GM12892 (cell line): ENCODE measurements around the gene VMP1.

Experiments
- DNase-seq: peaks from one replicate; pipeline ENCODE4 v3.0.0; 2011; ENCODE audit not compliant: insufficient read length
- FAIRE-seq: peaks from 2 replicates; lab custom pipeline; 2011; peaks lifted over from hg19 to GRCh38; lab: Jason Lieb, UNC
- POLR2A ChIP-seq: IDR thresholded peaks from 2 replicates; pipeline ENCODE4 v1.6.1; 2011; ENCODE audit warnings: low read depth, low read length, control low read depth
- POLR2AphosphoS5 ChIP-seq: IDR thresholded peaks from 2 replicates; pipeline ENCODE4 v1.6.1; 2011; ENCODE audit warnings: low read depth, low read length, control low read depth
- TAF1 ChIP-seq: IDR thresholded peaks from 2 replicates; pipeline ENCODE4 v1.6.1; 2011; ENCODE audit warnings: low read depth, mild to moderate bottlenecking, control low read depth, low read length, borderline replicate concordance

The VMP1 gene

DNA sequence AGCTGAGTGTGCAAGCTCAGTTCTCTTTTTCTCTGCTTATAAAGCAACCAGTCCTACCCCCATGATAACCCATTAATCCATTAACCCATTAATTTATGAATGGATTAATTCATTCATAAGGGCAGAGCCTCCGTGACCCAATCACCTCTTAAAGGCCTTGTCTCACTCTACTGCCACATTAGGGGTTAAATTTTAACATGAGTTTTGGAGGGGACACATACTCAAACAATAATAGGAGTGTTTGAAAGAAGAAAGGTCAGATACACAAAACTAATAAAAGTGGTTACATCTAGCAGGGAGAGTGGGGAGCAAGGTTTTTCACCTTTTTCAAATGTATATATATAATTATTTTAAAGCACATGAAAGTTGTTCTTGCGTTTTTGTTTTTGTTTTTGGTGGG lies 6.8 kb downstream of the VMP1 start:
- TF ChIP-seq TAF1: no peak
- TF ChIP-seq POLR2AphosphoS5: no peak
- TF ChIP-seq POLR2A: no peak
- DNase-seq (no peak), FAIRE-seq (no peak)

DNA sequence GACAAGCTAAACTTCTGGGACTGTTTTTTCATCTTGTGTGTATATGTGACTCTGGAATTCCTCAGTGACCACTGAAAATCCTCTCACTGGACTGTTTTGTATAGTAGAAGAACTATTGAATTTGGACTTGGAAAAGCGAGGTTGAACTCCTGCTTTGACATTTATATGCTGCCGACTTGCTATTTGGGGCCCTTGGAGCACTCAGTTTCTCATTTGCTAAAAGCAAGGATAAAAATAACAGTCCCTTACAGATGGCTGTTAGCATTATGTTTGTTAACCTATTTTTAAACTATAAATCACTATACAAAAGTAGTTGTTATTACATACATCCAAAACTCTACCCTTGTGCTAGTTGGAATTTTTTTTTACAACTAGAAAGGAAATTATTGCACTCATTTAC lies 9.0 kb downstream of the VMP1 start:
- DNase-seq (no peak), FAIRE-seq (no peak)
- TF ChIP-seq POLR2AphosphoS5 (no peak), POLR2A (no peak), TAF1 (no peak)

DNA sequence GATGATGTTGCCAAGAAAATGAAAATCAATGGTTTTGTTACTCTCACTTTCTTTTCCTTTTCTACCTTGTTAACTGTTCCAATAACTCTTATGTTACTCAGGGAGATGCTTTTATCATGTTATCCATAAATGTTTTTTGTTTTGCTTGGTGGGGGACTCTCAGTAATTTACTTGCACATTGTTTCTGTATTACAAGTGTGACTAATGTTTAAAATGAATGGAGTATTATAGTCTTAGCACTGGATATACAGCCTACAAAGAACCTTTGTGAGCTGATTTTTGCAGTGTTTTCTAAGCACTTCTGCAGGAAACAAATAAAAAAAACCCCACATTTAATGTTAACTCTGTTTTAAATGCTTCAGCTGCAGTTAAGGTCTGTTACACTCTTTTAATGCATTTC lies 12.1 kb downstream of the VMP1 start:
- TF ChIP-seq TAF1: no peak
- TF ChIP-seq POLR2AphosphoS5: no peak
- no peak for TF ChIP-seq POLR2A
- no peak for FAIRE-seq
- DNase-seq: no peak

GRCh38 chr17:59722623-59723022 lies 15.2 kb downstream of the VMP1 start:
- DNase-seq (no peak), FAIRE-seq (no peak)
- no peak for TF ChIP-seq POLR2A
- TF ChIP-seq TAF1: no peak
- TF ChIP-seq POLR2AphosphoS5: no peak

GRCh38 chr17:59723041-59723440 lies 15.6 kb downstream of the VMP1 start:
- no peak for DNase-seq
- no peak for TF ChIP-seq POLR2A
- no peak for TF ChIP-seq TAF1
- no peak for TF ChIP-seq POLR2AphosphoS5
- FAIRE-seq: no peak

DNA sequence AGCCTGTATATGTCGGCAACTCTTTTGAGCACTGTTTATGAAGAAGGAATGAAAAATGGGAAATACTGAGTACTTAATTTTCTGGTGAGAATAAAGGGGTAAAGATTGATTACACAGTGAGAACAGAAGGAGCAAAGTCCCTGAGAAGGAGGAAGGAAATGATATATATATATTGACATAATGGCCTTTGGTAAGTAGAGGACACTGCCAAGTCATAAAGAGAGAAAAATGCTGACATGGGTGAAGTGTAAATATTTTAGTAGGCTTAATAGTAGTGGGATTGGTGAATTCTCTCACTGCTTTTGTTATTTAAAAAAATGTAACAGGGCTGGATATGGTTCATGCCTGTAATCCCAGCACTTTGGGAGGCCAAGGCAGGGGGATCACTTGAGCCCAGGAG lies 16.2 kb downstream of the VMP1 start:
- no peak for TF ChIP-seq POLR2AphosphoS5
- no peak for TF ChIP-seq POLR2A
- no peak for TF ChIP-seq TAF1
- FAIRE-seq: no peak
- no peak for DNase-seq

- TF ChIP-seq POLR2AphosphoS5 (no peak), TAF1 (no peak), POLR2A (no peak)
- DNase-seq (no peak), FAIRE-seq (no peak)
Measured at GRCh38 chr17:59725691-59726090, 18.2 kb downstream of the VMP1 start.

- FAIRE-seq (no peak), DNase-seq (no peak)
- no peak for TF ChIP-seq POLR2AphosphoS5
- no peak for TF ChIP-seq TAF1
- TF ChIP-seq POLR2A: no peak
Measured at GRCh38 chr17:59727817-59728533, 20.5 kb downstream of the VMP1 start.

GRCh38 chr17:59730268-59730834 lies 22.9 kb downstream of the VMP1 start:
- TF ChIP-seq POLR2AphosphoS5: no peak
- no peak for TF ChIP-seq TAF1
- TF ChIP-seq POLR2A: no peak
- FAIRE-seq: no peak

GRCh38 chr17:59733697-59734096 lies 26.2 kb downstream of the VMP1 start:
- no peak for TF ChIP-seq POLR2AphosphoS5
- TF ChIP-seq POLR2A: no peak
- TF ChIP-seq TAF1: no peak
- DNase-seq: no peak
- no peak for FAIRE-seq

More at GRCh38 chr17:59730268-59730834, 22.9 kb downstream of the VMP1 start:
- no peak for DNase-seq

DNA sequence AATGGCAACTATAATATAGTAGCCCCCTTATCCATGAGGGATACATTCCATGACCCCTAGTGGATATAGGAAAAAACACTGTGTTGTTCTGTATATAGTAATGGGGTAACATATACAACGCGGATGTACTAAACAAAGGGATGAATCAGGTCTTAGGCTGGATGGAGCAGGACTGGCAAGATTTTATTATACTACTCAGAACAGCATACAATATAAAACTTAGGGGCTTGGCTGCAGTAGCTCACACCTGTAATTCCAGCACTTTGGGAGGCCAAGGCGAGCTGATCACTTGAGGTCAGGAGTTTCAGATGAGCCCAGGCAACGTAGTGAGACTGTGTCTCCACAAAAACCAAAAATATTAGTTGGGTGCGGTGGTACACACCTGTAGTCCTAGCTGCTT lies 26.8 kb downstream of the VMP1 start:
- FAIRE-seq (no peak), DNase-seq (no peak)
- TF ChIP-seq POLR2A (no peak), POLR2AphosphoS5 (no peak), TAF1 (no peak)

DNA sequence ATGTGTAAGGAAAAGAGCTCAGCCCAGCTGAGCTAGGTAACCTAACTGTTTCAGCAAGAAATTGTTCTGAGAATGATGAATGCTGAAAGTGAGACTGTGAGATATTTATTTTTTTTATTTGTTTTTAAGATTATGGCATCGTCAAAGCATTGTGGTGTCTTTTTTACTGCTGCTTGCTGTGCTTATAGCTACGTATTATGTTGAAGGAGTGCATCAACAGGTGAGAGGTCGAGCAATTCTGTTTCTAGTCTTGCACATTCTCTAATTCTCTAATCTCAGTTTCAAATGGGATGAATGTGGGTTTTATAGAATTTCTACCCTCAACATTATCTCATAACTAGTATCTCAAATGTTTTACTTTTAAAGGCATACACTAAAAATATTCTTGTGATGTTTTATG lies 29.9 kb downstream of the VMP1 start:
- no peak for FAIRE-seq

More for the DNA sequence above, 29.9 kb downstream of the VMP1 start:
- no peak for DNase-seq
- TF ChIP-seq POLR2AphosphoS5: no peak
- TF ChIP-seq POLR2A: no peak
- no peak for TF ChIP-seq TAF1
